ENCODE measurements around the gene CHD6. TPM values are rescaled to one million over a fixed set of nuclear protein-coding genes. Genes with fewer than 3 reads are reported as not detected.

The CHD6 gene
- total and polyA plus RNA-seq, 2 of the 13 experiments (the other 11 are each of a cell fraction or from before 2014, with no cell fraction given), result 14.4 to 52.0 TPM

GRCh38 chr20:41538810-41539596 is 79.2 kb downstream of the CHD6 start (continued):
- no peak for TF ChIP-seq SRSF9 (IDR thresholded peaks at IDR 0.05; ENCODE audit: borderline replicate concordance, insufficient read depth, low read depth, low read length, poor library complexity, severe bottlenecking)
- TF ChIP-seq, protein P1, sequence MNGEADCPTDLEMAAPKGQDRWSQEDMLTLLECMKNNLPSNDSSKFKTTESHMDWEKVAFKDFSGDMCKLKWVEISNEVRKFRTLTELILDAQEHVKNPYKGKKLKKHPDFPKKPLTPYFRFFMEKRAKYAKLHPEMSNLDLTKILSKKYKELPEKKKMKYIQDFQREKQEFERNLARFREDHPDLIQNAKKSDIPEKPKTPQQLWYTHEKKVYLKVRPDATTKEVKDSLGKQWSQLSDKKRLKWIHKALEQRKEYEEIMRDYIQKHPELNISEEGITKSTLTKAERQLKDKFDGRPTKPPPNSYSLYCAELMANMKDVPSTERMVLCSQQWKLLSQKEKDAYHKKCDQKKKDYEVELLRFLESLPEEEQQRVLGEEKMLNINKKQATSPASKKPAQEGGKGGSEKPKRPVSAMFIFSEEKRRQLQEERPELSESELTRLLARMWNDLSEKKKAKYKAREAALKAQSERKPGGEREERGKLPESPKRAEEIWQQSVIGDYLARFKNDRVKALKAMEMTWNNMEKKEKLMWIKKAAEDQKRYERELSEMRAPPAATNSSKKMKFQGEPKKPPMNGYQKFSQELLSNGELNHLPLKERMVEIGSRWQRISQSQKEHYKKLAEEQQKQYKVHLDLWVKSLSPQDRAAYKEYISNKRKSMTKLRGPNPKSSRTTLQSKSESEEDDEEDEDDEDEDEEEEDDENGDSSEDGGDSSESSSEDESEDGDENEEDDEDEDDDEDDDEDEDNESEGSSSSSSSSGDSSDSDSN (CRISPR knock-in tag; IDR thresholded peaks at IDR 0.05), result peak; percentile 64
- TF ChIP-seq, protein P2, sequence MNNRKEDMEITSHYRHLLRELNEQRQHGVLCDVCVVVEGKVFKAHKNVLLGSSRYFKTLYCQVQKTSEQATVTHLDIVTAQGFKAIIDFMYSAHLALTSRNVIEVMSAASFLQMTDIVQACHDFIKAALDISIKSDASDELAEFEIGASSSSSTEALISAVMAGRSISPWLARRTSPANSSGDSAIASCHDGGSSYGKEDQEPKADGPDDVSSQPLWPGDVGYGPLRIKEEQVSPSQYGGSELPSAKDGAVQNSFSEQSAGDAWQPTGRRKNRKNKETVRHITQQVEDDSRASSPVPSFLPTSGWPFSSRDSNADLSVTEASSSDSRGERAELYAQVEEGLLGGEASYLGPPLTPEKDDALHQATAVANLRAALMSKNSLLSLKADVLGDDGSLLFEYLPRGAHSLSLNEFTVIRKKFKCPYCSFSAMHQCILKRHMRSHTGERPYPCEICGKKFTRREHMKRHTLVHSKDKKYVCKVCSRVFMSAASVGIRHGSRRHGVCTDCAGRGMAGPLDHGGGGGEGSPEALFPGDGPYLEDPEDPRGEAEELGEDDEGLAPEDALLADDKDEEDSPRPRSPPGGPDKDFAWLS (CRISPR knock-in tag; IDR thresholded peaks at IDR 0.05; ENCODE audit: borderline replicate concordance), result peak; percentile 36; the same call in 1 of the 2 replicates
- peak; percentile 27; the same call in 1 of the 2 replicates for TF ChIP-seq SP140L (CRISPR knock-in tag; IDR thresholded peaks at IDR 0.05; ENCODE audit: borderline replicate concordance)
- TF ChIP-seq, protein P3, sequence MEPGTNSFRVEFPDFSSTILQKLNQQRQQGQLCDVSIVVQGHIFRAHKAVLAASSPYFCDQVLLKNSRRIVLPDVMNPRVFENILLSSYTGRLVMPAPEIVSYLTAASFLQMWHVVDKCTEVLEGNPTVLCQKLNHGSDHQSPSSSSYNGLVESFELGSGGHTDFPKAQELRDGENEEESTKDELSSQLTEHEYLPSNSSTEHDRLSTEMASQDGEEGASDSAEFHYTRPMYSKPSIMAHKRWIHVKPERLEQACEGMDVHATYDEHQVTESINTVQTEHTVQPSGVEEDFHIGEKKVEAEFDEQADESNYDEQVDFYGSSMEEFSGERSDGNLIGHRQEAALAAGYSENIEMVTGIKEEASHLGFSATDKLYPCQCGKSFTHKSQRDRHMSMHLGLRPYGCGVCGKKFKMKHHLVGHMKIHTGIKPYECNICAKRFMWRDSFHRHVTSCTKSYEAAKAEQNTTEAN (CRISPR knock-in tag; conservative IDR thresholded peaks at IDR 0.05), result no peak
- TF ChIP-seq TBX3 (IDR thresholded peaks at IDR 0.05; ENCODE audit: borderline replicate concordance), result peak; percentile 37; the same call in 1 of the 2 replicates
- no peak; the same call in 1 of the 2 replicates for TF ChIP-seq NFIC (IDR thresholded peaks at IDR 0.05; ENCODE audit: low read length)
- no peak for TF ChIP-seq CENPX (CRISPR knock-in tag; IDR thresholded peaks at IDR 0.05)
- TF ChIP-seq ZNF720 (CRISPR knock-in tag; IDR thresholded peaks at IDR 0.05), result 0 out of 2 replicates have a peak, but pooled peaks have one; percentile 38
- no peak for TF ChIP-seq HNRNPL (IDR thresholded peaks at IDR 0.05; ENCODE audit: low read depth, low read length)
- no peak for TF ChIP-seq NRL (CRISPR knock-in tag; IDR thresholded peaks at IDR 0.05; ENCODE audit: borderline replicate concordance)
- no peak for TF ChIP-seq ZNF143 (CRISPR knock-in tag; IDR thresholded peaks at IDR 0.05)
- no peak for TF ChIP-seq FOSL1 (CRISPR knock-in tag; IDR thresholded peaks at IDR 0.05; ENCODE audit: borderline replicate concordance)
- peak; percentile 54; the same call in 1 of the 2 replicates for TF ChIP-seq ISL2 (CRISPR knock-in tag; IDR thresholded peaks at IDR 0.05)
- no peak for TF ChIP-seq FIP1L1 (IDR thresholded peaks at IDR 0.05; ENCODE audit: borderline replicate concordance, insufficient read depth, low read depth, low read length)
- TF ChIP-seq TRAFD1 (CRISPR knock-in tag; IDR thresholded peaks at IDR 0.05; ENCODE audit: borderline replicate concordance), result no peak
- TF ChIP-seq SYNCRIP (IDR thresholded peaks at IDR 0.05; ENCODE audit: insufficient read depth, low read depth, low read length), result no peak
- peak; percentile 70; the same call in 1 of the 2 replicates for TF ChIP-seq ZNF784 (CRISPR knock-in tag; IDR thresholded peaks at IDR 0.05; ENCODE audit: borderline replicate concordance)
- TF ChIP-seq SIN3B (IDR thresholded peaks at IDR 0.05; ENCODE audit: low read length), result no peak

All from HepG2 (cell line).